ENCODE data around the gene CCDC180.

DNA sequence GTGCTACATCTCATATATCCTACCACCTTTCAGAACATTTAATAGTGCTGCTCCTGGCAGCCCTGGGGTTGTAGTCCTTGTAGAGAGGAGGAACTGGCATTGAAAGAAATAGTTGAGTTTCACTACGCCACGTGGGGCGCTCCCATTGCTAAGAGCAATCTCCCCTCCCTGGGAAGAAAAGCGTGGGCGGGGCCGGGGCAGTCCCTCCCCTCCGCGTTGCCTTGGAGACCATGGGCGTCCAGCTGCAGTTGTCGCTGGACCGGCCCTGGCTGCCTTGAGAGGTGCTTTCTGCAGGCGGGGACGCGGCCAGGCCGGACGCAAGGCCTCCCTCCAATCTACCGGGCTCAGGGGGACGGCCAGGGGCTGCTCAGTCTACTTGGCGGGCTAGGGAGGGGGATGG is 368 bp upstream of the CCDC180 start:
- TF ChIP-seq POLR2A (IDR thresholded peaks at IDR 0.05; ENCODE audit: low read depth, low read length): no peak
- TF ChIP-seq TAF1 (IDR thresholded peaks at IDR 0.05; ENCODE audit: borderline replicate concordance, low read depth, low read length): no peak
